HepG2 (cell line): ENCODE measurements around the gene NR1H2. TPM values are rescaled to one million over a fixed set of nuclear protein-coding genes. Genes with fewer than 3 reads are reported as not detected.

ENCODE experiments used
- ASH2L ChIP-seq: fragments of 300-600, 200-600 bp; sonication (generic); IDR thresholded peaks from 2 replicates; pipeline ENCODE4 v1.7.0; 2017; ENCODE audit warnings: low read depth, mild to moderate bottlenecking, moderate library complexity, mixed read lengths, low read length; ENCODE audit not compliant: insufficient read length
- CAMTA2 ChIP-seq: sonication (generic); formaldehyde crosslinking; IDR thresholded peaks from 2 replicates; pipeline ENCODE4 v1.4.0; 2020; ENCODE audit warnings: mild to moderate bottlenecking, missing genetic modification reagents, borderline replicate concordance
- ELF1 ChIP-seq: sonication (generic); formaldehyde crosslinking; IDR thresholded peaks from 2 replicates; pipeline ENCODE4 v1.4.0; 2020; ENCODE audit warnings: missing genetic modification reagents
- GABPA ChIP-seq, 2 experiments: IDR thresholded peaks; 2 replicates each; pipeline ENCODE4 v1.6.1; 2011 to 2016; ENCODE audit warnings: low read depth in 2 of 2, low read length in 1 of 2, missing biosample characterization in 1 of 2, missing genetic modification characterization in 1 of 2
- IRF2 ChIP-seq: IDR thresholded peaks from 2 replicates; pipeline ENCODE4 v1.6.1; 2018; ENCODE audit warnings: missing genetic modification reagents, missing compliant biosample characterization
- MIXL1 ChIP-seq: IDR thresholded peaks from 2 replicates; pipeline ENCODE4 v1.6.1; 2016
- NR2C2 ChIP-seq: sonication (generic); formaldehyde crosslinking; IDR thresholded peaks from 2 replicates; pipeline ENCODE4 v1.4.0; 2020; ENCODE audit warnings: missing genetic modification reagents, mild to moderate bottlenecking, moderate library complexity, borderline replicate concordance
- NR2F6 ChIP-seq, 2 experiments: IDR thresholded peaks; 2 replicates each; pipeline ENCODE4 v1.6.1; 2016; ENCODE audit warnings: antibody characterized with exemption in 1 of 2, mild to moderate bottlenecking in 1 of 2
- PITX1 ChIP-seq: sonication (generic); formaldehyde crosslinking; IDR thresholded peaks from 2 replicates; pipeline ENCODE4 v1.5.1; 2020; ENCODE audit warnings: mild to moderate bottlenecking, missing genetic modification reagents
- SOX13 ChIP-seq, 3 experiments: fragments of 450-650 bp in 1 of 3; sonication (generic) in 1 of 3; formaldehyde crosslinking in 1 of 3; IDR thresholded peaks in 2 of 3; conservative IDR thresholded peaks in 1 of 3; 2 replicates each; pipeline versions ENCODE4 v1.5.0 to v1.6.1; 2016 to 2020; ENCODE audit warnings: antibody characterized with exemption in 1 of 3, mild to moderate bottlenecking in 1 of 3, missing compliant biosample characterization in 1 of 3, missing genetic modification reagents in 1 of 3, moderate library complexity in 1 of 3
- SP4 ChIP-seq: sonication (generic); formaldehyde crosslinking; IDR thresholded peaks from 2 replicates; pipeline ENCODE4 v1.8.1; 2023; ENCODE audit warnings: mild to moderate bottlenecking, missing genetic modification reagents
- ZNF501 ChIP-seq: sonication (generic); formaldehyde crosslinking; IDR thresholded peaks from 2 replicates; pipeline ENCODE4 v1.5.1; 2020; ENCODE audit warnings: mild to moderate bottlenecking, moderate library complexity, missing genetic modification reagents
- polyA plus RNA-seq, 8 experiments: library from polyadenylated mRNA; depleted of rRNA in 3 of 8; stranded (reverse) in 7 of 8; unstranded in 1 of 8; fragments of >200 nt; fragmentation: Illumina TruSeq in 4 of 8; extraction: Trizol in 4 of 8; gene quantifications; 2 replicates each; pipeline versions ENCODE4 v1.2.1 to v1.2.3, GENCODE V29; 2011 to 2016; ENCODE audit warnings: low read depth in 4 of 8, missing spikeins in 1 of 8, mixed read lengths in 1 of 8; ENCODE audit not compliant: insufficient read depth in 1 of 8
- total RNA-seq, 5 experiments: library from RNA; depleted of rRNA; stranded (reverse); fragments of >200 nt; fragmentation: Illumina TruSeq; extraction: Trizol; gene quantifications; 2 replicates each; pipeline ENCODE4 v1.2.3, GENCODE V29; 2016; ENCODE audit warnings: low read depth in 1 of 5
- TF ChIP-seq, protein P1 (sequence below): sonication (generic); formaldehyde crosslinking; IDR thresholded peaks from 2 replicates; pipeline ENCODE4 v1.8.0; 2022; ENCODE audit warnings: mild to moderate bottlenecking, missing genetic modification reagents; ENCODE audit not compliant: insufficient replicate concordance
- TF ChIP-seq, protein P2 (sequence below): IDR thresholded peaks from 2 replicates; pipeline ENCODE4 v1.6.1; 2016; ENCODE audit warnings: low read depth, control low read depth
- TF ChIP-seq, protein P3 (sequence below): sonication (generic); formaldehyde crosslinking; IDR thresholded peaks from 2 replicates; pipeline ENCODE4 v1.4.0; 2020; ENCODE audit warnings: missing genetic modification reagents, borderline replicate concordance
- TF ChIP-seq, protein P4 (sequence below): sonication (generic); formaldehyde crosslinking; conservative IDR thresholded peaks from 2 replicates; pipeline ENCODE4 v1.4.0; 2020; ENCODE audit warnings: mild to moderate bottlenecking, missing genetic modification reagents, moderate library complexity
- TF ChIP-seq, protein P5 (sequence below): sonication (generic); formaldehyde crosslinking; IDR thresholded peaks from 2 replicates; pipeline ENCODE4 v1.5.1; 2020; ENCODE audit warnings: missing genetic modification reagents, mild to moderate bottlenecking, borderline replicate concordance

NR1H2 gene
- total and polyA plus RNA-seq, 2 of the 13 experiments (the other 11 are each of a cell fraction or from before 2014, with no cell fraction given), result 10.3 to 13.5 TPM

DNA sequence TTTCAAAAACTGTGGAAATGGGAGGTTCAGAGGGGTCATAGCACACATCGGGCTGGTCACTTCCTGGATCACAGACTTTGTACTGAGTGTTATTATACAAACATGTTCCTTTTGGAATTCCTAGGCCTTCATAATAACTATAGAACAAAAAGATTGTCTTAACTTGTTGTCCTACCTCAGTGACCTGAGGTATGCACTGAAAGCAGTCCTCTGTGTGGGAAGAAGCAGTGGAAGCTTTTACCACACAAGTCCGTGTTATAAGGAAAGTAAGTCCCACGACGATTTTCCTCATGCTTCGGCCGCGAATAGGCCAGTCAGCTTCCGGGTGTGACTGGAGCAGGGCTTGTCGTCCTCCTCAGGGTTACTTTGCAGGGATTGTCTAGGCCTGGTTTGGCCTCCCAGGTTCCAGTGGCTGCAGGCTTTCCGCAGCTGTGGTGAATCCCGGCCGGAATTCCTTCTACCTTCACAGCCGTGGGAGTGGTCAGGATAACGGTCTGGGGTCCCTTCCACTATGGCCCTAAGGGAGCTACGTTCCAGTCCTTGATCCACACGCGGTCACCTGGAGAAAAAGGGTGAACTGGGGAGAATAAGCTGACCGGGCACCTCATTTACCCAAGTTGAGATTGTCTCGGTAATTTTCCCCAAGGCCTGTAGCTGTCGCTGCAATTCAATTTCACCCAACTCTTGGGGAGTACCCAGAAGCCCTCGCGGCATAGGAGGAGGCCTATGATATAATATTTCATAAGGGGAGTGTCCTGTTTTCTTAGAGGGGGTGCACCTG lies 26.8 kb upstream of the NR1H2 start (continued):
- TF ChIP-seq, protein P1, sequence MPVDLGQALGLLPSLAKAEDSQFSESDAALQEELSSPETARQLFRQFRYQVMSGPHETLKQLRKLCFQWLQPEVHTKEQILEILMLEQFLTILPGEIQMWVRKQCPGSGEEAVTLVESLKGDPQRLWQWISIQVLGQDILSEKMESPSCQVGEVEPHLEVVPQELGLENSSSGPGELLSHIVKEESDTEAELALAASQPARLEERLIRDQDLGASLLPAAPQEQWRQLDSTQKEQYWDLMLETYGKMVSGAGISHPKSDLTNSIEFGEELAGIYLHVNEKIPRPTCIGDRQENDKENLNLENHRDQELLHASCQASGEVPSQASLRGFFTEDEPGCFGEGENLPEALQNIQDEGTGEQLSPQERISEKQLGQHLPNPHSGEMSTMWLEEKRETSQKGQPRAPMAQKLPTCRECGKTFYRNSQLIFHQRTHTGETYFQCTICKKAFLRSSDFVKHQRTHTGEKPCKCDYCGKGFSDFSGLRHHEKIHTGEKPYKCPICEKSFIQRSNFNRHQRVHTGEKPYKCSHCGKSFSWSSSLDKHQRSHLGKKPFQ, result no peak
- TF ChIP-seq, protein P2, sequence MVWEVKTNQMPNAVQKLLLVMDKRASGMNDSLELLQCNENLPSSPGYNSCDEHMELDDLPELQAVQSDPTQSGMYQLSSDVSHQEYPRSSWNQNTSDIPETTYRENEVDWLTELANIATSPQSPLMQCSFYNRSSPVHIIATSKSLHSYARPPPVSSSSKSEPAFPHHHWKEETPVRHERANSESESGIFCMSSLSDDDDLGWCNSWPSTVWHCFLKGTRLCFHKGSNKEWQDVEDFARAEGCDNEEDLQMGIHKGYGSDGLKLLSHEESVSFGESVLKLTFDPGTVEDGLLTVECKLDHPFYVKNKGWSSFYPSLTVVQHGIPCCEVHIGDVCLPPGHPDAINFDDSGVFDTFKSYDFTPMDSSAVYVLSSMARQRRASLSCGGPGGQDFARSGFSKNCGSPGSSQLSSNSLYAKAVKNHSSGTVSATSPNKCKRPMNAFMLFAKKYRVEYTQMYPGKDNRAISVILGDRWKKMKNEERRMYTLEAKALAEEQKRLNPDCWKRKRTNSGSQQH, result no peak
- TF ChIP-seq SP4 (CRISPR knock-in tag) (0 out of 2 replicates have a peak, but pooled peaks have one; percentile 32), NR2C2 (peak; percentile 66), ASH2L (peak; percentile 58), NR2F6 (IDR thresholded peaks at IDR 0.05) (no peak), NR2F6 (CRISPR knock-in tag; IDR thresholded peaks at IDR 0.05) (0 out of 2 replicates have a peak, but pooled peaks have one; percentile 48), GABPA (IDR thresholded peaks at IDR 0.05; ENCODE audit: low read depth, low read length) (no peak), GABPA (CRISPR knock-in tag; IDR thresholded peaks at IDR 0.05; ENCODE audit: low read depth) (peak; percentile 58; the same call in 1 of the 2 replicates), ZNF501 (CRISPR knock-in tag) (no peak), IRF2 (CRISPR knock-in tag) (0 out of 2 replicates have a peak, but pooled peaks have one; percentile 10), MIXL1 (CRISPR knock-in tag) (0 out of 2 replicates have a peak, but pooled peaks have one; percentile 3), PITX1 (CRISPR knock-in tag) (peak; percentile 14; the same call in 1 of the 2 replicates), SOX13 (IDR thresholded peaks at IDR 0.05) (no peak), SOX13 (CRISPR knock-in tag; conservative IDR thresholded peaks at IDR 0.05 in 1 of 2, IDR thresholded peaks at IDR 0.05 in 1 of 2) (peak in 1 of 2 experiments; percentile 55; a peak in 1 of 4 replicates), CAMTA2 (CRISPR knock-in tag) (no peak), ELF1 (CRISPR knock-in tag) (peak; percentile 59; the same call in 1 of the 2 replicates)
- TF ChIP-seq, protein P3, sequence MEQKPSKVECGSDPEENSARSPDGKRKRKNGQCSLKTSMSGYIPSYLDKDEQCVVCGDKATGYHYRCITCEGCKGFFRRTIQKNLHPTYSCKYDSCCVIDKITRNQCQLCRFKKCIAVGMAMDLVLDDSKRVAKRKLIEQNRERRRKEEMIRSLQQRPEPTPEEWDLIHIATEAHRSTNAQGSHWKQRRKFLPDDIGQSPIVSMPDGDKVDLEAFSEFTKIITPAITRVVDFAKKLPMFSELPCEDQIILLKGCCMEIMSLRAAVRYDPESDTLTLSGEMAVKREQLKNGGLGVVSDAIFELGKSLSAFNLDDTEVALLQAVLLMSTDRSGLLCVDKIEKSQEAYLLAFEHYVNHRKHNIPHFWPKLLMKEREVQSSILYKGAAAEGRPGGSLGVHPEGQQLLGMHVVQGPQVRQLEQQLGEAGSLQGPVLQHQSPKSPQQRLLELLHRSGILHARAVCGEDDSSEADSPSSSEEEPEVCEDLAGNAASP, result no peak
- TF ChIP-seq, protein P4, sequence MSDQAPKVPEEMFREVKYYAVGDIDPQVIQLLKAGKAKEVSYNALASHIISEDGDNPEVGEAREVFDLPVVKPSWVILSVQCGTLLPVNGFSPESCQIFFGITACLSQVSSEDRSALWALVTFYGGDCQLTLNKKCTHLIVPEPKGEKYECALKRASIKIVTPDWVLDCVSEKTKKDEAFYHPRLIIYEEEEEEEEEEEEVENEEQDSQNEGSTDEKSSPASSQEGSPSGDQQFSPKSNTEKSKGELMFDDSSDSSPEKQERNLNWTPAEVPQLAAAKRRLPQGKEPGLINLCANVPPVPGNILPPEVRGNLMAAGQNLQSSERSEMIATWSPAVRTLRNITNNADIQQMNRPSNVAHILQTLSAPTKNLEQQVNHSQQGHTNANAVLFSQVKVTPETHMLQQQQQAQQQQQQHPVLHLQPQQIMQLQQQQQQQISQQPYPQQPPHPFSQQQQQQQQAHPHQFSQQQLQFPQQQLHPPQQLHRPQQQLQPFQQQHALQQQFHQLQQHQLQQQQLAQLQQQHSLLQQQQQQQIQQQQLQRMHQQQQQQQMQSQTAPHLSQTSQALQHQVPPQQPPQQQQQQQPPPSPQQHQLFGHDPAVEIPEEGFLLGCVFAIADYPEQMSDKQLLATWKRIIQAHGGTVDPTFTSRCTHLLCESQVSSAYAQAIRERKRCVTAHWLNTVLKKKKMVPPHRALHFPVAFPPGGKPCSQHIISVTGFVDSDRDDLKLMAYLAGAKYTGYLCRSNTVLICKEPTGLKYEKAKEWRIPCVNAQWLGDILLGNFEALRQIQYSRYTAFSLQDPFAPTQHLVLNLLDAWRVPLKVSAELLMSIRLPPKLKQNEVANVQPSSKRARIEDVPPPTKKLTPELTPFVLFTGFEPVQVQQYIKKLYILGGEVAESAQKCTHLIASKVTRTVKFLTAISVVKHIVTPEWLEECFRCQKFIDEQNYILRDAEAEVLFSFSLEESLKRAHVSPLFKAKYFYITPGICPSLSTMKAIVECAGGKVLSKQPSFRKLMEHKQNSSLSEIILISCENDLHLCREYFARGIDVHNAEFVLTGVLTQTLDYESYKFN (CRISPR knock-in tag), result peak; percentile 76
- TF ChIP-seq, protein P5, sequence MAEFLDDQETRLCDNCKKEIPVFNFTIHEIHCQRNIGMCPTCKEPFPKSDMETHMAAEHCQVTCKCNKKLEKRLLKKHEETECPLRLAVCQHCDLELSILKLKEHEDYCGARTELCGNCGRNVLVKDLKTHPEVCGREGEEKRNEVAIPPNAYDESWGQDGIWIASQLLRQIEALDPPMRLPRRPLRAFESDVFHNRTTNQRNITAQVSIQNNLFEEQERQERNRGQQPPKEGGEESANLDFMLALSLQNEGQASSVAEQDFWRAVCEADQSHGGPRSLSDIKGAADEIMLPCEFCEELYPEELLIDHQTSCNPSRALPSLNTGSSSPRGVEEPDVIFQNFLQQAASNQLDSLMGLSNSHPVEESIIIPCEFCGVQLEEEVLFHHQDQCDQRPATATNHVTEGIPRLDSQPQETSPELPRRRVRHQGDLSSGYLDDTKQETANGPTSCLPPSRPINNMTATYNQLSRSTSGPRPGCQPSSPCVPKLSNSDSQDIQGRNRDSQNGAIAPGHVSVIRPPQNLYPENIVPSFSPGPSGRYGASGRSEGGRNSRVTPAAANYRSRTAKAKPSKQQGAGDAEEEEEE (CRISPR knock-in tag), result peak; percentile 70; the same call in 1 of the 2 replicates
